ENCODE results near the gene CKS1B. TPM values are rescaled to one million over a fixed set of nuclear protein-coding genes. Genes with fewer than 3 reads are reported as not detected.
A peak's percentile ranks its signal among the peaks of the same experiment; 100 is the strongest.

The CKS1B gene
- total and polyA plus RNA-seq, 9 of the 15 experiments (the other 6 are each of a cell fraction or from before 2014, with no cell fraction given) = 215 to 1,103 (median 460) TPM

GRCh38 chr1:154998818-154999570 is 24.5 kb downstream of the CKS1B start (continued):
- TF ChIP-seq ZBTB40 (IDR thresholded peaks at IDR 0.05) (peak; percentile 57), ZBTB40 (CRISPR knock-in tag; IDR thresholded peaks at IDR 0.05) (no peak), GATA2 (CRISPR knock-in tag; IDR thresholded peaks at IDR 0.05) (peak; percentile 73), ZNF212 (CRISPR knock-in tag; IDR thresholded peaks at IDR 0.05) (no peak), PYGO2 (tag; IDR thresholded peaks at IDR 0.05) (0 out of 2 replicates have a peak, but pooled peaks have one; percentile 26), ZBTB11 (CRISPR knock-in tag; IDR thresholded peaks at IDR 0.05) (peak in 1 of 3 experiments; percentile 41; a peak in 1 of 6 replicates), TCFL5 (CRISPR knock-in tag; conservative IDR thresholded peaks at IDR 0.05) (no peak), ZNF347 (CRISPR knock-in tag; IDR thresholded peaks at IDR 0.05; ENCODE audit: low read depth) (no peak), RAD21 (CRISPR knock-in tag; conservative IDR thresholded peaks at IDR 0.05 in 1 of 2, IDR thresholded peaks at IDR 0.05 in 1 of 2) (peak; percentile 81 to 87)
